Astrocyte (in vitro differentiated cells and primary cell): Measurements from ENCODE around the gene UBQLN4.

Experiments
- EZH2 ChIP-seq: IDR thresholded peaks from 2 replicates; pipeline ENCODE4 v1.6.1; 2012; ENCODE audit warnings: mild to moderate bottlenecking, low read length, inconsistent platforms; ENCODE audit not compliant: insufficient read depth
- TF ChIP-seq, protein P1 (sequence below): IDR thresholded peaks from 2 replicates; pipeline ENCODE4 v1.5.1; 2011; ENCODE audit warnings: low read depth, mild to moderate bottlenecking, inconsistent platforms, low read length, moderate library complexity; ENCODE audit not compliant: insufficient read depth

- TF ChIP-seq, protein P1, sequence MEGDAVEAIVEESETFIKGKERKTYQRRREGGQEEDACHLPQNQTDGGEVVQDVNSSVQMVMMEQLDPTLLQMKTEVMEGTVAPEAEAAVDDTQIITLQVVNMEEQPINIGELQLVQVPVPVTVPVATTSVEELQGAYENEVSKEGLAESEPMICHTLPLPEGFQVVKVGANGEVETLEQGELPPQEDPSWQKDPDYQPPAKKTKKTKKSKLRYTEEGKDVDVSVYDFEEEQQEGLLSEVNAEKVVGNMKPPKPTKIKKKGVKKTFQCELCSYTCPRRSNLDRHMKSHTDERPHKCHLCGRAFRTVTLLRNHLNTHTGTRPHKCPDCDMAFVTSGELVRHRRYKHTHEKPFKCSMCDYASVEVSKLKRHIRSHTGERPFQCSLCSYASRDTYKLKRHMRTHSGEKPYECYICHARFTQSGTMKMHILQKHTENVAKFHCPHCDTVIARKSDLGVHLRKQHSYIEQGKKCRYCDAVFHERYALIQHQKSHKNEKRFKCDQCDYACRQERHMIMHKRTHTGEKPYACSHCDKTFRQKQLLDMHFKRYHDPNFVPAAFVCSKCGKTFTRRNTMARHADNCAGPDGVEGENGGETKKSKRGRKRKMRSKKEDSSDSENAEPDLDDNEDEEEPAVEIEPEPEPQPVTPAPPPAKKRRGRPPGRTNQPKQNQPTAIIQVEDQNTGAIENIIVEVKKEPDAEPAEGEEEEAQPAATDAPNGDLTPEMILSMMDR, result no peak
- no peak for TF ChIP-seq EZH2
These were observed at the start of gene UBQLN4 for GRCh38 chr1:156053768-156054499.
